Uterus (tissue), 4 donors: Measurements from ENCODE around the gene OR8S1. TPM values are rescaled to one million over a fixed set of nuclear protein-coding genes. Genes with fewer than 3 reads are reported as not detected.
"Not testable (repeated sequence)": the region's sequence is repeated elsewhere in the genome, so short reads cannot be mapped to it uniquely, and the experiment has no call there.

Experiments
- DNase-seq, 2 donors: peaks; one replicate each; pipeline ENCODE4 v3.0.0-alpha.2; 2019 to 2020
- H3K27ac ChIP-seq, 2 donors: fragments of 200-600 bp; sonication (generic); 1 replicate in 1 of 2; 2 replicates in 1 of 2; pipeline ENCODE4 v1.5.1; 2016 to 2018
- H3K27me3 ChIP-seq, 2 donors: fragments of 200-600 bp; sonication (generic); one replicate each; pipeline ENCODE4 v1.5.1; 2018 to 2019; ENCODE audit warnings: control low read depth in 1 of 2
- H3K36me3 ChIP-seq, 2 donors: fragments of 200-600 bp; sonication (generic); one replicate each; pipeline ENCODE4 v1.5.1; 2019; ENCODE audit warnings: control low read depth in 1 of 2
- H3K4me1 ChIP-seq, 2 donors: fragments of 200-600 bp; sonication (generic); one replicate each; pipeline ENCODE4 v1.5.1; 2018 to 2019; ENCODE audit warnings: control low read depth in 1 of 2
- H3K4me3 ChIP-seq, 2 donors: fragments of 200-600 bp; sonication (generic); 1 replicate in 1 of 2; 2 replicates in 1 of 2; pipeline ENCODE4 v1.5.1; 2018 to 2019; ENCODE audit warnings: mild to moderate bottlenecking in 1 of 2
- H3K9me3 ChIP-seq, 2 donors: fragments of 200-600 bp; sonication (generic); one replicate each; pipeline ENCODE4 v1.5.1; 2019; ENCODE audit warnings: control low read depth in 1 of 2
- CTCF ChIP-seq, 4 experiments: fragments of 200-600 bp in 2 of 4; fragments of 450-650 bp in 2 of 4; sonication (generic) in 2 of 4; IDR thresholded peaks; one replicate each; pipeline ENCODE4 v1.5.1; 2016 to 2019; ENCODE audit warnings: antibody characterized with exemption in 4 of 4, mild to moderate bottlenecking in 2 of 4, moderate library complexity in 1 of 4
- POLR2A ChIP-seq, 2 donors: fragments of 450-650 bp; IDR thresholded peaks; one replicate each; pipeline ENCODE4 v1.6.1; 2016; ENCODE audit warnings: antibody characterized with exemption in 2 of 2, mild to moderate bottlenecking in 1 of 2, moderate library complexity in 1 of 2
- intact Hi-C: fragments of 100-400 bp; cut with DNase I; formaldehyde crosslinking; loops from one replicate; pipeline ENCODE4 v1.15.1; 2023; ENCODE audit warnings: low total_unique reads
- total RNA-seq, 4 donors: library from RNA; depleted of rRNA in 3 of 4; stranded (reverse); fragments of >200 nt in 3 of 4; gene quantifications; one replicate each; pipeline versions ENCODE4 v1.1.0 to v1.2.4, GENCODE V29; 2014 to 2023
- donor health status: DM: yes; HTN: yes; CAD: no.

The OR8S1 gene
- total RNA-seq, 4 donors from 2014 or later: not detected

- no peaks in the 10 kb centered on the region for H3K27me3 ChIP-seq
- H3K9me3 ChIP-seq: no peaks in the 10 kb centered on the region
- no peak overlapping the region for H3K27ac ChIP-seq
- no peak for DNase-seq
- intact Hi-C loops: no loop called here
- no peaks in the 10 kb centered on the region for H3K36me3 ChIP-seq
- H3K4me3 ChIP-seq: no peak overlapping the region
- H3K4me1 ChIP-seq: no peaks in the 10 kb centered on the region
- TF ChIP-seq POLR2A (IDR thresholded peaks at IDR 0.05) (no peak), CTCF (IDR thresholded peaks at IDR 0.05) (no peak)
These were observed 17.0 kb downstream of the OR8S1 start for GRCh38 chr12:48542300-48542928.

- Histone ChIP-seq H3K36me3 (no peaks in the 10 kb centered on the region), H3K27me3 (no peaks in the 10 kb centered on the region), H3K4me1 (no peaks in the 10 kb centered on the region), H3K9me3 (no peaks in the 10 kb centered on the region), H3K27ac (no peak overlapping the region), H3K4me3 (no peak overlapping the region)
- DNase-seq: no peak
- TF ChIP-seq CTCF (IDR thresholded peaks at IDR 0.05) (no peak), POLR2A (IDR thresholded peaks at IDR 0.05) (no peak)
- intact Hi-C loops: no loop called here
These were observed 20.5 kb downstream of the OR8S1 start for GRCh38 chr12:48545833-48546469.

- H3K4me1 ChIP-seq, H3K36me3 ChIP-seq, H3K27me3 ChIP-seq, intact Hi-C loops, H3K27ac ChIP-seq, DNase-seq, H3K9me3 ChIP-seq, H3K4me3 ChIP-seq: not testable (repeated sequence)
These were observed 21.6 kb downstream of the OR8S1 start for GRCh38 chr12:48547012-48547411.

- not testable (repeated sequence) for H3K9me3 ChIP-seq, H3K4me1 ChIP-seq, H3K27ac ChIP-seq
These were observed 26.2 kb downstream of the OR8S1 start for GRCh38 chr12:48551636-48552035.

GRCh38 chr12:48553666-48554343 lies 28.4 kb downstream of the OR8S1 start:
- H3K9me3 ChIP-seq, intact Hi-C loops, DNase-seq, H3K4me3 ChIP-seq, H3K27ac ChIP-seq, H3K4me1 ChIP-seq, H3K36me3 ChIP-seq, H3K27me3 ChIP-seq: not testable (repeated sequence)

More at GRCh38 chr12:48551636-48552035, 26.2 kb downstream of the OR8S1 start:
- intact Hi-C loops, H3K36me3 ChIP-seq, H3K4me3 ChIP-seq, H3K27me3 ChIP-seq, DNase-seq: not testable (repeated sequence)

- no peaks in the 10 kb centered on the region for H3K4me1 ChIP-seq
- no peak overlapping the region for H3K27ac ChIP-seq
- no peaks in the 10 kb centered on the region for H3K36me3 ChIP-seq
- no peak overlapping the region for H3K4me3 ChIP-seq
- no peak for DNase-seq
- no peaks in the 10 kb centered on the region for H3K27me3 ChIP-seq
- H3K9me3 ChIP-seq: no peaks in the 10 kb centered on the region
- intact Hi-C loops: no loop called here
- TF ChIP-seq CTCF (IDR thresholded peaks at IDR 0.05) (no peak), POLR2A (IDR thresholded peaks at IDR 0.05) (no peak)
These were observed 31.2 kb downstream of the OR8S1 start for GRCh38 chr12:48556631-48557030.
